HG02852 (cell line): ENCODE results near the gene ATP1A2.
A peak's percentile ranks its signal among the peaks of the same experiment; 100 is the strongest.
"Not testable (repeated sequence)": the region's sequence is repeated elsewhere in the genome, so short reads cannot be mapped to it uniquely, and the experiment has no call there.

Experiments
- ATAC-seq: cut with Tn5 transposase; IDR thresholded peaks from one replicate; pipeline ENCODE4 v1.9.1; 2021; ENCODE audit warnings: mild to moderate bottlenecking, moderate library complexity; ENCODE audit not compliant: unreplicated experiment

The ATP1A2 gene

GRCh38 chr1:160099716-160100375, 15.7 kb upstream of the ATP1A2 start:
- ATAC-seq, result no peak

GRCh38 chr1:160101037-160101716, 14.4 kb upstream of the ATP1A2 start:
- ATAC-seq, result peak; percentile 34

- no peak for ATAC-seq
Measured at GRCh38 chr1:160101717-160102522, 13.6 kb upstream of the ATP1A2 start.

- ATAC-seq, result no peak
Measured at GRCh38 chr1:160103658-160104408, 11.7 kb upstream of the ATP1A2 start.

- ATAC-seq, result no peak
Measured at GRCh38 chr1:160104486-160104885, 11.1 kb upstream of the ATP1A2 start.

GRCh38 chr1:160105155-160105554, 10.4 kb upstream of the ATP1A2 start:
- ATAC-seq, result no peak

- no peak for ATAC-seq
Measured at GRCh38 chr1:160107512-160107911, 8.0 kb upstream of the ATP1A2 start.

GRCh38 chr1:160108888-160109662, 6.5 kb upstream of the ATP1A2 start:
- ATAC-seq, result no peak

GRCh38 chr1:160109686-160110085, 5.9 kb upstream of the ATP1A2 start:
- ATAC-seq, result no peak

GRCh38 chr1:160111462-160111861, 4.1 kb upstream of the ATP1A2 start:
- ATAC-seq, result not testable (repeated sequence)

- ATAC-seq, result no peak
Measured at GRCh38 chr1:160112357-160112756, 3.2 kb upstream of the ATP1A2 start.

- ATAC-seq, result no peak
Measured at GRCh38 chr1:160113407-160113806, 2.2 kb upstream of the ATP1A2 start.

GRCh38 chr1:160114085-160114484, 1.5 kb upstream of the ATP1A2 start:
- no peak for ATAC-seq

GRCh38 chr1:160116283-160117147, 956 bp downstream of the ATP1A2 start:
- no peak for ATAC-seq

GRCh38 chr1:160117300-160117699, 1.7 kb downstream of the ATP1A2 start:
- ATAC-seq, result no peak

- ATAC-seq, result no peak
Measured at GRCh38 chr1:160117709-160118183, 2.2 kb downstream of the ATP1A2 start.

GRCh38 chr1:160118928-160119327, 3.4 kb downstream of the ATP1A2 start:
- ATAC-seq, result no peak

- no peak for ATAC-seq
Measured at GRCh38 chr1:160120797-160121196, 5.2 kb downstream of the ATP1A2 start.

- ATAC-seq, result no peak
Measured at GRCh38 chr1:160121388-160121787, 5.8 kb downstream of the ATP1A2 start.
